Gastrocnemius medialis (tissue), 4 donors: ENCODE measurements around the gene SMOC1.

Source experiments
- CTCF ChIP-seq, 5 experiments: fragments of 450-650 bp in 3 of 5; fragments of 200-600 bp in 2 of 5; sonication (generic) in 2 of 5; IDR thresholded peaks in 4 of 5; conservative IDR thresholded peaks in 1 of 5; 1 replicate in 4 of 5; 2 replicates in 1 of 5; pipeline ENCODE4 v1.5.1; 2016 to 2019; ENCODE audit warnings: antibody characterized with exemption in 5 of 5, mild to moderate bottlenecking in 3 of 5, moderate library complexity in 3 of 5
- POLR2A ChIP-seq, 2 donors: fragments of 450-650 bp; IDR thresholded peaks; one replicate each; pipeline ENCODE4 v1.6.1; 2017; ENCODE audit warnings: antibody characterized with exemption in 2 of 2, mild to moderate bottlenecking in 2 of 2, moderate library complexity in 2 of 2

GRCh38 chr14:69948351-69948750 is 69.1 kb downstream of the SMOC1 start:
- TF ChIP-seq CTCF (IDR thresholded peaks at IDR 0.05 in 4 of 5, conservative IDR thresholded peaks at IDR 0.05 in 1 of 5) (no peak), POLR2A (IDR thresholded peaks at IDR 0.05) (no peak)
